Caco-2 (cell line): ENCODE results near the gene HLX. TPM values are rescaled to one million over a fixed set of nuclear protein-coding genes. Genes with fewer than 3 reads are reported as not detected.

Experiments
- BruUV-seq: library from RNA; stranded (reverse); fragments of 400-500 nt; replicated peaks from 2 replicates; lab custom pipeline; 2021; lab: Mats Ljungman, UMichigan
- CTCF ChIA-PET: fragments of 300-600 bp; sonication (Branson Sonifier 250); formaldehyde crosslinking; loops from one replicate; lab custom pipeline; 2022; ENCODE audit warnings: antibody characterized with exemption; lab: Charles Lee
- POLR2A ChIA-PET: fragments of 300-600 bp; sonication (Branson Sonifier 250); formaldehyde crosslinking; loops from one replicate; lab custom pipeline; 2022; ENCODE audit warnings: antibody characterized with exemption; lab: Charles Lee
- DNase-seq, 2 experiments: peaks; one replicate each; pipeline versions ENCODE4 v3.0.0 to v3.0.0-alpha.2; 2020 to 2022
- H3K27me3 ChIP-seq: replicated peaks from 2 replicates; pipeline ENCODE4 v1.6.0; 2011; ENCODE audit warnings: low read length; ENCODE audit not compliant: control insufficient read depth, insufficient read depth
- H3K36me3 ChIP-seq: 2 replicates; pipeline ENCODE4 v1.5.1; 2011; ENCODE audit warnings: low read length; ENCODE audit not compliant: control insufficient read depth, insufficient read depth
- H3K4me1 ChIP-seq: fragments of 250-450 bp; sonication (Bioruptor Pico); 2 replicates; pipeline ENCODE4 v1.5.1; 2020; ENCODE audit warnings: mild to moderate bottlenecking
- H3K4me3 ChIP-seq: 2 replicates; pipeline ENCODE4 v1.5.1; 2011; ENCODE audit warnings: low read depth, mild to moderate bottlenecking, control low read depth, low read length
- H3K9me3 ChIP-seq: fragments of 250-450 bp; sonication (Bioruptor Pico); 2 replicates; pipeline ENCODE4 v1.5.1; 2020; ENCODE audit warnings: mild to moderate bottlenecking, moderate library complexity
- H3K27ac Mint-ChIP-seq: one replicate; pipeline ENCODE4 v1.8.0; 2022; ENCODE audit warnings: mixed read lengths; ENCODE audit not compliant: unreplicated experiment
- H3K27me3 Mint-ChIP-seq: one replicate; pipeline ENCODE4 v1.8.0; 2022; ENCODE audit warnings: mixed read lengths; ENCODE audit not compliant: insufficient read depth, unreplicated experiment
- H3K36me3 Mint-ChIP-seq: one replicate; pipeline ENCODE4 v1.8.0; 2022; ENCODE audit warnings: mild to moderate bottlenecking, mixed read lengths; ENCODE audit not compliant: insufficient read depth, unreplicated experiment
- H3K4me1 Mint-ChIP-seq: one replicate; pipeline ENCODE4 v1.8.0; 2022; ENCODE audit warnings: low read depth, mixed read lengths; ENCODE audit not compliant: unreplicated experiment
- H3K4me3 Mint-ChIP-seq: one replicate; pipeline ENCODE4 v1.8.0; 2022; ENCODE audit warnings: mild to moderate bottlenecking, moderate library complexity, mixed read lengths; ENCODE audit not compliant: unreplicated experiment
- H3K9me3 Mint-ChIP-seq: one replicate; pipeline ENCODE4 v1.8.0; 2022; ENCODE audit warnings: mixed read lengths; ENCODE audit not compliant: unreplicated experiment
- CTCF ChIP-seq, 2 experiments: fragments of 200-600 bp in 1 of 2; IDR thresholded peaks; 1 replicate in 1 of 2; 2 replicates in 1 of 2; pipeline versions ENCODE4 v1.5.1 to v1.8.0; 2011 to 2022; ENCODE audit warnings: antibody characterized with exemption in 1 of 2, control low read depth in 1 of 2, inconsistent platforms in 1 of 2, low read depth in 1 of 2, low read length in 1 of 2, mild to moderate bottlenecking in 1 of 2, moderate library complexity in 1 of 2; ENCODE audit not compliant: insufficient read depth in 1 of 2, severe bottlenecking in 1 of 2, unreplicated experiment in 1 of 2
- intact Hi-C: fragments of 100-400 bp; cut with micrococcal nuclease; formaldehyde crosslinking; loops from one replicate; pipeline ENCODE4 v1.10.0; 2022; ENCODE audit not compliant: unreplicated experiment
- total RNA-seq: library from RNA; stranded (reverse); gene quantifications from 2 replicates; pipeline ENCODE4 v1.2.3, GENCODE V29; 2022

The HLX gene
- total RNA-seq, 1 experiment from 2014 or later: not detected

GRCh38 chr1:220924331-220924970 is 45.2 kb downstream of the HLX start:
- H3K4me1 Mint-ChIP-seq: no peaks in the 10 kb centered on the region
- ChIA-PET POLR2A (no interaction called here), CTCF (no interaction called here)
- peaks cover 3% of the 10 kb centered on the region for H3K27me3 Mint-ChIP-seq
- no peak overlapping the region for H3K27ac Mint-ChIP-seq
- no peak overlapping the region for H3K4me3 ChIP-seq
- intact Hi-C loops: no loop called here
- no peaks in the 10 kb centered on the region for H3K9me3 Mint-ChIP-seq
- DNase-seq: no peak
- no peaks in the 10 kb centered on the region for H3K36me3 Mint-ChIP-seq
- no peaks in the 10 kb centered on the region for H3K4me1 ChIP-seq
- BruUV-seq: no TSS peak
- no peaks in the 10 kb centered on the region for H3K36me3 ChIP-seq
- TF ChIP-seq CTCF (IDR thresholded peaks at IDR 0.05; ENCODE audit: insufficient read depth in 1 of 2, low read depth in 1 of 2, low read length in 1 of 2, severe bottlenecking in 1 of 2, unreplicated experiment in 1 of 2): no peak
- H3K9me3 ChIP-seq: no peaks in the 10 kb centered on the region
- H3K4me3 Mint-ChIP-seq: no peak overlapping the region
- no peaks in the 10 kb centered on the region for H3K27me3 ChIP-seq

GRCh38 chr1:220925707-220926106 is 46.5 kb downstream of the HLX start:
- TF ChIP-seq CTCF (IDR thresholded peaks at IDR 0.05; ENCODE audit: insufficient read depth in 1 of 2, low read depth in 1 of 2, low read length in 1 of 2, severe bottlenecking in 1 of 2, unreplicated experiment in 1 of 2): no peak
- Histone ChIP-seq H3K4me1 (no peaks in the 10 kb centered on the region), H3K36me3 (no peaks in the 10 kb centered on the region), H3K9me3 (no peaks in the 10 kb centered on the region), H3K4me3 (no peak overlapping the region), H3K27me3 (no peaks in the 10 kb centered on the region)
- Mint-ChIP-seq H3K36me3 (no peaks in the 10 kb centered on the region), H3K4me1 (no peaks in the 10 kb centered on the region), H3K27ac (no peak overlapping the region), H3K4me3 (no peak overlapping the region), H3K27me3 (peaks cover 5% of the 10 kb centered on the region), H3K9me3 (no peaks in the 10 kb centered on the region)
- POLR2A ChIA-PET: no interaction called here
- DNase-seq: no peak
- intact Hi-C loops: no loop called here
- BruUV-seq: no TSS peak
- CTCF ChIA-PET: no interaction called here

DNA sequence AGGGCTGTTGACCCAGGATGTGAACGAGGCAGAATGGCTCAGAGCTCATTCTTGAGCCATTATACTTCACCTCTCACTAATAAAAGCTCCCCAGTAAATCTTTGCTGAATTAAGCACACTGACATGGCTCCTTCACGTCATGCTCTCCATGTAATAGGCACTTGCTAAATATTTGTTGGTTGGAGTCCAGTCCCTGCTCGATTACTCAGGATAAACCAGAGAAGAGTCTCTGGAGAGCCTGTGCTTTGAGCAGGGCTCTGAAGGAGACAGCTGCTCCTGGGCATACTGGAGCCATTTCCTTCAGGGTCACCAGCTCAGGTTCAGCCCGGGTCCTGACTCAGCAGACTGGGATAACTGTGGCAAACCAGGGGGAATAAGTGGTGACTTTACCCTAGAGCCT is 46.9 kb downstream of the HLX start:
- no peaks in the 10 kb centered on the region for H3K36me3 Mint-ChIP-seq
- ChIA-PET CTCF (no interaction called here), POLR2A (no interaction called here)
- H3K9me3 ChIP-seq: no peaks in the 10 kb centered on the region
- no peaks in the 10 kb centered on the region for H3K27me3 ChIP-seq
- intact Hi-C loops: no loop called here
- H3K4me3 Mint-ChIP-seq: no peak overlapping the region
- H3K4me3 ChIP-seq: no peak overlapping the region
- no peak for DNase-seq
- H3K36me3 ChIP-seq: no peaks in the 10 kb centered on the region
- TF ChIP-seq CTCF (IDR thresholded peaks at IDR 0.05; ENCODE audit: insufficient read depth in 1 of 2, low read depth in 1 of 2, low read length in 1 of 2, severe bottlenecking in 1 of 2, unreplicated experiment in 1 of 2): no peak
- peaks cover 5% of the 10 kb centered on the region for H3K27me3 Mint-ChIP-seq
- no peaks in the 10 kb centered on the region for H3K4me1 ChIP-seq
- no peaks in the 10 kb centered on the region for H3K4me1 Mint-ChIP-seq
- no peak overlapping the region for H3K27ac Mint-ChIP-seq
- no TSS peak for BruUV-seq
- no peaks in the 10 kb centered on the region for H3K9me3 Mint-ChIP-seq
